Prostate gland (tissue), 2 donors: ENCODE results near the gene PLA2G2E. TPM values are rescaled to one million over a fixed set of nuclear protein-coding genes. Genes with fewer than 3 reads are reported as not detected.

Experiments used
- DNase-seq: peaks from one replicate; pipeline ENCODE4 v3.0.0-alpha.2; 2019; ENCODE audit warnings: low spot score
- H3K27ac ChIP-seq, 2 donors: fragments of 200-600 bp; sonication (generic); 2 replicates each; pipeline ENCODE4 v1.5.1; 2017 to 2019
- H3K27me3 ChIP-seq: fragments of 200-600 bp; sonication (generic); replicated peaks from 2 replicates; pipeline ENCODE4 v1.5.1; 2019; ENCODE audit not compliant: insufficient read depth
- H3K36me3 ChIP-seq, 2 donors: fragments of 200-600 bp; sonication (generic); 1 replicate in 1 of 2; 2 replicates in 1 of 2; pipeline versions ENCODE4 v1.5.1 to v1.8.1; 2017 to 2019
- H3K4me1 ChIP-seq: fragments of 200-600 bp; sonication (generic); replicated peaks from 2 replicates; pipeline ENCODE4 v1.5.1; 2019
- H3K4me3 ChIP-seq, 2 donors: fragments of 200-600 bp; sonication (generic); 2 replicates each; pipeline ENCODE4 v1.5.1; 2017 to 2019
- H3K9me3 ChIP-seq: fragments of 200-600 bp; sonication (generic); 2 replicates; pipeline ENCODE4 v1.5.1; 2017
- CTCF ChIP-seq, 4 experiments: fragments of 200-600 bp in 2 of 4; fragments of 450-650 bp in 2 of 4; sonication (generic) in 2 of 4; IDR thresholded peaks; 1 replicate in 3 of 4; 2 replicates in 1 of 4; pipeline ENCODE4 v1.5.1; 2016 to 2019; ENCODE audit warnings: antibody characterized with exemption in 4 of 4, mild to moderate bottlenecking in 2 of 4, moderate library complexity in 2 of 4
- POLR2A ChIP-seq: fragments of 450-650 bp; IDR thresholded peaks from one replicate; pipeline ENCODE4 v1.6.1; 2016; ENCODE audit warnings: antibody characterized with exemption, mild to moderate bottlenecking
- POLR2AphosphoS5 ChIP-seq: sonication (generic); formaldehyde crosslinking; IDR thresholded peaks from one replicate; pipeline ENCODE4 v1.6.1; 2017; ENCODE audit warnings: antibody characterized with exemption
- WGBS: methylation state at CpG from one replicate; pipeline ENCODE4 v1.1.5; 2018; 5-methylcytosine and 5-hydroxymethylcytosine counted together
- intact Hi-C: fragments of 100-400 bp; cut with DNase I; formaldehyde crosslinking; loops from one replicate; pipeline ENCODE4 v1.14.2; 2022
- total RNA-seq, 2 donors: library from RNA; depleted of rRNA; stranded (reverse); fragments of >200 nt; gene quantifications; one replicate each; pipeline ENCODE4 v1.1.0, GENCODE V29; 2016

PLA2G2E gene
- total RNA-seq, 2 donors from 2014 or later: not detected

GRCh38 chr1:19889656-19890055 is 33.8 kb downstream of the PLA2G2E start:
- H3K4me1 ChIP-seq: no peaks in the 10 kb centered on the region
- no peaks in the 10 kb centered on the region for H3K9me3 ChIP-seq
- no peak overlapping the region for H3K27ac ChIP-seq
- no peak for DNase-seq
- peaks cover 0 to 3% of the 10 kb centered on the region in 2 donors for H3K36me3 ChIP-seq
- no peak overlapping the region for H3K4me3 ChIP-seq
- intact Hi-C loops: loop anchor here (10.0 kb wide), 1 partner anchor 155 kb away; no protein-coding TSS in a partner anchor
- H3K27me3 ChIP-seq: no peaks in the 10 kb centered on the region
- no peak for TF ChIP-seq CTCF (IDR thresholded peaks at IDR 0.05)
- no peak for TF ChIP-seq POLR2AphosphoS5
- no peak for TF ChIP-seq POLR2A

DNA sequence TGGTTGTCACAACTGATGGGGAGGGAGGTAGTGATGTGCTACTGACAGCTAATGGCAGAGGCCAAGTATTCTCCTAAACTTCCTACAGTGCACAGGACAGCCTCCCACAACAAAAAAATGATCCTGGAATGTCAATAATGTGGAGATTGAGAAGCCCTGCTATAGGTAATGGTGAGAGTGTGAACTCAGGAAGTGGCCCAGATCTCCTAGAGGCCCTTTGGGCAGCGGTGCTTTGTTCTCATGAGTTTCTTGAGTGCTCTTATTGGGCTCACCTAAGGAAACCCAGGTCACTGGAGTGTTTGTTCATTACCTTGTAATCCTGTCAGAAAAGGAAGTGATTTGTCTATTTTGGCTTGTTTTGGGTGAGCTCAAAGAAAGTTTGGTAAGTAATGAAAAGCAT is 35.3 kb downstream of the PLA2G2E start:
- Histone ChIP-seq H3K4me3 (no peak overlapping the region), H3K4me1 (no peaks in the 10 kb centered on the region), H3K36me3 (peaks cover 0 to 3% of the 10 kb centered on the region in 2 donors), H3K9me3 (no peaks in the 10 kb centered on the region), H3K27me3 (no peaks in the 10 kb centered on the region), H3K27ac (no peak overlapping the region)
- intact Hi-C loops: loop anchor here (10.0 kb wide), 1 partner anchor 153 kb away; no protein-coding TSS in a partner anchor
- 82% methylated on average over 1 of the region's 1 CpG for WGBS
- DNase-seq: no peak
- TF ChIP-seq POLR2A (no peak), CTCF (IDR thresholded peaks at IDR 0.05) (no peak), POLR2AphosphoS5 (no peak)

GRCh38 chr1:19885821-19886220 is 37.6 kb downstream of the PLA2G2E start:
- Histone ChIP-seq H3K27ac (no peak overlapping the region), H3K4me1 (no peaks in the 10 kb centered on the region), H3K9me3 (no peaks in the 10 kb centered on the region), H3K36me3 (no peaks in the 10 kb centered on the region), H3K27me3 (no peaks in the 10 kb centered on the region), H3K4me3 (no peak overlapping the region)
- no peak for DNase-seq
- TF ChIP-seq CTCF (IDR thresholded peaks at IDR 0.05) (no peak), POLR2A (no peak), POLR2AphosphoS5 (no peak)
- intact Hi-C loops: loop anchor here (10.0 kb wide), 1 partner anchor 151 kb away; no protein-coding TSS in a partner anchor
- 81% methylated on average over 2 of the region's 2 CpGs for WGBS

DNA sequence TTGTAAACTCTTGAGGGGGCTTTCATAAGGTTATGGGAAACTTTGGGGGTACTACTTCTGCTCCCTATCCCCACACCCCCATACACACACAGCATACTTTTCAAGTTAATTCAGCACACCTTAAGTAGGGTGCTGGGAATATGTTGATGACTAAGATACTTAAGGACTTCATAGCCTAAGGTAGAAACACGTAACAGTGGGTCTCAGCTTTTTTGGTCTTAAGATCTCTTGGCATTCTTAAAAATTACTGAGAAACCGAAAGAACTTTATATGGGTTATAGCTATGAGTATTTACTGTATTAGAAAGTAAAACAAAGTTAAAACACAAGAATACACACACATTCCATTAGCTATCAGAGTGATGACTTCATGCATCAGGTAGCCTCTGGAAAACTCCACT is 39.1 kb downstream of the PLA2G2E start:
- H3K27me3 ChIP-seq: no peaks in the 10 kb centered on the region
- H3K36me3 ChIP-seq: no peaks in the 10 kb centered on the region
- intact Hi-C loops: loop anchor here (10.0 kb wide), 1 partner anchor 150 kb away; no protein-coding TSS in a partner anchor
- no peak for DNase-seq
- H3K4me3 ChIP-seq: no peak overlapping the region
- H3K9me3 ChIP-seq: no peaks in the 10 kb centered on the region
- 78% methylated on average over 2 of the region's 2 CpGs for WGBS
- no peaks in the 10 kb centered on the region for H3K4me1 ChIP-seq
- no peak overlapping the region for H3K27ac ChIP-seq
- TF ChIP-seq POLR2AphosphoS5: no peak
- no peak for TF ChIP-seq CTCF (IDR thresholded peaks at IDR 0.05)
- TF ChIP-seq POLR2A: no peak
